ENCODE results near the gene TBCK. TPM values are rescaled to one million over a fixed set of nuclear protein-coding genes. Genes with fewer than 3 reads are reported as not detected.
"Not testable (repeated sequence)": the region's sequence is repeated elsewhere in the genome, so short reads cannot be mapped to it uniquely, and the experiment has no call there.

TBCK gene
- total and polyA plus RNA-seq, 5 donors, result 6.9 to 29.0 (median 21.7) TPM

GRCh38 chr4:106111778-106112469 is 204.1 kb downstream of the TBCK start:
- 99% methylated on average over 2 of the region's 2 CpGs for WGBS
- intact Hi-C loops (cut with DNase I); H3K4me1 ChIP-seq (ENCODE audit: control insufficient read depth, insufficient read depth, low read length); ATAC-seq; DNase-seq; H3K9me3 ChIP-seq (ENCODE audit: control insufficient read depth, low read length); H3K27me3 ChIP-seq (ENCODE audit: control insufficient read depth, insufficient read depth); H3K4me3 ChIP-seq (ENCODE audit: low read length); H3K27ac ChIP-seq (ENCODE audit: low read length): not testable (repeated sequence)

DNA sequence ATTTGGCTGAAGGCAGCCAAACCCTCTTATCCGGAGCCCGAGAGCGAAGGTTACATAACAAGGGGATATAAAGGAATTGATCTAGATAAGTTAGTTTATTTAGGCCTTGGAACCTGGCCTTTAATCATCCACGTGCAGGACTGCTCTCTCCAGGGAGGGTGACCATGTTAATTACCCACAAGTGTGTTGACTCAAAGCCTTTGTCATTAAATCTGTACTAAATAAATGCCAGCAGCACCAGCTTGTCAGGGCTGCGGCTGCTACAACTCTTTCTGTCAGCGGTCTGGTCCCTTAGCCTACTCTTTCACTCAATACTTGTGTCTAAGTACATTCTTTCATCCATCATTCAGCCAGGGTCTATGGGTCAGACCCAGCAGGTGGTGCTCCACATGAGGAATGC is 206.1 kb downstream of the TBCK start:
- H3K4me3 ChIP-seq (ENCODE audit: low read length), result no peak overlapping the region
- intact Hi-C loops (cut with DNase I), result no loop called here
- DNase-seq, result no peak
- no peak for ATAC-seq
- 94% methylated on average over 6 of the region's 6 CpGs for WGBS
- H3K27ac ChIP-seq (ENCODE audit: low read length), result no peak overlapping the region
- no peaks in the 10 kb centered on the region for H3K27me3 ChIP-seq (ENCODE audit: control insufficient read depth, insufficient read depth)
- no peaks in the 10 kb centered on the region for H3K9me3 ChIP-seq (ENCODE audit: control insufficient read depth, low read length)
- no peaks in the 10 kb centered on the region for H3K4me1 ChIP-seq (ENCODE audit: control insufficient read depth, insufficient read depth, low read length)

DNA sequence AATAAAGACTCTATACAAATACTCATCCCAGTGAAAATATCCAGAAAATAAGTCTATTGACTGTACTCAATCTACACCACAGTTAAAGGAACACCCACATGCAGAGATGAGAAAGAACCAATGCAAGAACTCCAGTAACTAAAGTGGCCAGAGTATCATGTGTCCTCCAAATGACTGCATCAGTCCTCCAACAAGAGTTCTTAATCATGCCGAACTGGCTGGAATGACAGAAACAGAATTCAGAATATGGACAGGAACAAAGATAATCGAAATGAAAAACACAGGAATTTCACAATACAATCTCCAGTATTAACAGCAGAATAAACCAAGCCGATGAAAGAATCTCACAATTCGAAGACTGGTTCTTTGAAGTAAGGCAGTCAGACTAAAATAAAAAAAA is 210.3 kb downstream of the TBCK start:
- Histone ChIP-seq H3K4me3 (ENCODE audit: low read length) (no peak overlapping the region), H3K27ac (ENCODE audit: low read length) (no peak overlapping the region), H3K27me3 (ENCODE audit: control insufficient read depth, insufficient read depth) (no peaks in the 10 kb centered on the region), H3K4me1 (ENCODE audit: control insufficient read depth, insufficient read depth, low read length) (no peaks in the 10 kb centered on the region), H3K9me3 (ENCODE audit: control insufficient read depth, low read length) (no peaks in the 10 kb centered on the region)
- ATAC-seq (no peak), DNase-seq (no peak)
- intact Hi-C loops (cut with DNase I), result no loop called here
- 95% methylated on average over 4 of the region's 4 CpGs for WGBS

GRCh38 chr4:106104276-106104675 is 211.7 kb downstream of the TBCK start:
- no peaks in the 10 kb centered on the region for H3K4me1 ChIP-seq (ENCODE audit: control insufficient read depth, insufficient read depth, low read length)
- H3K4me3 ChIP-seq (ENCODE audit: low read length), result no peak overlapping the region
- WGBS, result 93% methylated on average over 1 of the region's 1 CpG
- intact Hi-C loops (cut with DNase I), result no loop called here
- H3K9me3 ChIP-seq (ENCODE audit: control insufficient read depth, low read length), result no peaks in the 10 kb centered on the region
- H3K27ac ChIP-seq (ENCODE audit: low read length), result no peak overlapping the region
- DNase-seq (no peak), ATAC-seq (no peak)
- no peaks in the 10 kb centered on the region for H3K27me3 ChIP-seq (ENCODE audit: control insufficient read depth, insufficient read depth)

GRCh38 chr4:106096454-106096853 is 219.6 kb downstream of the TBCK start:
- no peak for DNase-seq
- no peaks in the 10 kb centered on the region for H3K9me3 ChIP-seq (ENCODE audit: control insufficient read depth, low read length)
- no peak overlapping the region for H3K4me3 ChIP-seq (ENCODE audit: low read length)
- H3K27me3 ChIP-seq (ENCODE audit: control insufficient read depth, insufficient read depth), result no peaks in the 10 kb centered on the region
- no peak overlapping the region for H3K27ac ChIP-seq (ENCODE audit: low read length)
- intact Hi-C loops (cut with DNase I), result no loop called here
- no peaks in the 10 kb centered on the region for H3K4me1 ChIP-seq (ENCODE audit: control insufficient read depth, insufficient read depth, low read length)
- 63% methylated on average over 1 of the region's 1 CpG for WGBS
- no peak for ATAC-seq

GRCh38 chr4:106095408-106095807 is 220.6 kb downstream of the TBCK start:
- DNase-seq (no peak), ATAC-seq (no peak)
- Histone ChIP-seq H3K27me3 (ENCODE audit: control insufficient read depth, insufficient read depth) (no peaks in the 10 kb centered on the region), H3K9me3 (ENCODE audit: control insufficient read depth, low read length) (peaks cover 3% of the 10 kb centered on the region), H3K4me3 (ENCODE audit: low read length) (no peak overlapping the region), H3K27ac (ENCODE audit: low read length) (no peak overlapping the region), H3K4me1 (ENCODE audit: control insufficient read depth, insufficient read depth, low read length) (no peaks in the 10 kb centered on the region)
- WGBS, result 74% methylated on average over 2 of the region's 2 CpGs
- intact Hi-C loops (cut with DNase I), result no loop called here

DNA sequence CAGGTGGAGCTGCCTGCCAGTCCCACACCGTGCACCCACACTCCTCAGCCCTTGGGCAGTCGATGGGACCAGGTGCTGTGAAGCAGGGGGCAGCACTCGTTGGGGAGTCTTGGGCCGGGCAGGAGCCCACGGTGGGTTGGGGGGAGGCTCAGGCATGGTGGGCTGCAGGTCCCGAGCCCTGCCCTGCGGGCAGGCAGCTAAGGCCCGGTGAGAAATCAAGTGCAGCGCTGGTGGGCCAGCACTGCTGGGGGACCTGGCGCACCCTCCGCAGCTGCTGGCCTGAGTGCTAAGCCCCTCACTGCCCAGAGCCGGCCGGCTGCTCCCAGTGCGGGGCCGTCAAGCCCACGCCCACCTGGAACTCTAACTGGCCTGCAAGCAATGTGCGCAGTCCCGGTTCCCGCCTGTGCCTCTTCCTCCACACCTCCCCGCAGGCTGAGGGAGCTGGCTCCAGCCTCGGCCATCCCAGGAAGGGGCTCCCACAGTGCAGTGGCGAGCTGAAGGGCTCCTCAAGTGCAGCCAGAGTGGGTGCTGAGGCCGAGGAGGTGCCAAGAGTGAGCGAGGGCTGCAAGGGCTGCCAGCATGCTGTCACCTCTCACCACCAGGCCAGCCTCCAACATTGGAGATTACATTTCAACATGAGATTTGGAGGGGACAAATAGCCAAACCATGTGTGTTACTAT is 223.5 kb downstream of the TBCK start:
- Histone ChIP-seq H3K9me3 (ENCODE audit: control insufficient read depth, low read length) (peaks cover 6% of the 10 kb centered on the region), H3K27ac (ENCODE audit: low read length) (no peak overlapping the region), H3K27me3 (ENCODE audit: control insufficient read depth, insufficient read depth) (no peaks in the 10 kb centered on the region), H3K4me3 (ENCODE audit: low read length) (no peak overlapping the region), H3K4me1 (ENCODE audit: control insufficient read depth, insufficient read depth, low read length) (no peaks in the 10 kb centered on the region)
- DNase-seq (peak in 1 of 3 donors; percentile 33), ATAC-seq (no peak)
- intact Hi-C loops (cut with DNase I), result no loop called here
- 98% methylated on average over 24 of the region's 24 CpGs for WGBS

DNA sequence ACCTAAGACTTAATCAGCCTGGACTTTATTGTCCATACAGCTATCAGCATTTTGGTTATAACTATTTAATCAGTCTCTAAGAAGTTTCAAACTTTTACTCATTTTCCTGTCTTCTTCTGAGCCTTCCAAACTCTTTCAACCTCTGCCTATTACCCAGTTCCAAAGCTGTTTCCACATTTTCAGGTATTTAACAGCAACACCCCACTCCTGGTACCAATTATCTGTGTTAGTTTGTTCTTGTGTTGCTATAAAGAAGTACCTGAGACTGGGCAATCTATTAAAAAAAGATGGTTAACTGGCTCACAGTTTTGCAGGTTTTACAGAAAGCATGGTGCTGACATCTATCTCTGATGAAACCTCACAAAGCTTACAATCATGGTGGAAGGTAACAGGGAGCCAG is 225.2 kb downstream of the TBCK start:
- Histone ChIP-seq H3K4me1 (ENCODE audit: control insufficient read depth, insufficient read depth, low read length) (no peaks in the 10 kb centered on the region), H3K27ac (ENCODE audit: low read length) (no peak overlapping the region), H3K9me3 (ENCODE audit: control insufficient read depth, low read length) (peaks cover 6% of the 10 kb centered on the region), H3K4me3 (ENCODE audit: low read length) (no peak overlapping the region), H3K27me3 (ENCODE audit: control insufficient read depth, insufficient read depth) (no peaks in the 10 kb centered on the region)
- DNase-seq, result no peak
- ATAC-seq, result no peak
- intact Hi-C loops (cut with DNase I), result no loop called here

GRCh38 chr4:106083065-106083464 is 232.9 kb downstream of the TBCK start:
- no peaks in the 10 kb centered on the region for H3K4me1 ChIP-seq (ENCODE audit: control insufficient read depth, insufficient read depth, low read length)
- ATAC-seq (no peak), DNase-seq (no peak)
- H3K4me3 ChIP-seq (ENCODE audit: low read length), result no peak overlapping the region
- H3K27ac ChIP-seq (ENCODE audit: low read length), result no peak overlapping the region
- no peaks in the 10 kb centered on the region for H3K27me3 ChIP-seq (ENCODE audit: control insufficient read depth, insufficient read depth)
- intact Hi-C loops (cut with DNase I), result no loop called here
- no peaks in the 10 kb centered on the region for H3K9me3 ChIP-seq (ENCODE audit: control insufficient read depth, low read length)
- WGBS, result 97% methylated on average over 8 of the region's 8 CpGs

DNA sequence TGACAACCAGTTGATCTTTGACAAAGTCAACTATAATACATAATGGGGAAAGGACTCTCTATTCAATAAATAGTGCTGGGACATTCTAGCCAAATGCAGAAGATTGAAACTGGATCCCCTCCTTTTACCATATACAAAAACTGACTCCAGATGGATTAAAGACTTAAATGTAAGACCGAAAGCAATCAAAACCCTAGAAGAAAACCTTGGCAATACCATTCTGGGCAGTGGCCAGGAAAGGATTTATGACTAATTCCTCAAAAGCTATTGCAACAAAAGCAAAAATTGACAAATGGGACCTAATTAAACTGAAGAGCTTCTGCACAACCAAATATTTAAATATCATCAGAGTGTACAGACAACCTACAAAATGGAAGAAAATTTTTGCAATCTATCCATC is 235.6 kb downstream of the TBCK start:
- Histone ChIP-seq H3K27ac (ENCODE audit: low read length) (no peak overlapping the region), H3K27me3 (ENCODE audit: control insufficient read depth, insufficient read depth) (no peaks in the 10 kb centered on the region), H3K9me3 (ENCODE audit: control insufficient read depth, low read length) (no peaks in the 10 kb centered on the region), H3K4me1 (ENCODE audit: control insufficient read depth, insufficient read depth, low read length) (no peaks in the 10 kb centered on the region), H3K4me3 (ENCODE audit: low read length) (no peak overlapping the region)
- no peak for DNase-seq
- intact Hi-C loops (cut with DNase I), result no loop called here
- WGBS, result 97% methylated on average over 1 of the region's 1 CpG
- no peak for ATAC-seq

- Histone ChIP-seq H3K4me1 (ENCODE audit: control insufficient read depth, insufficient read depth, low read length) (no peaks in the 10 kb centered on the region), H3K9me3 (ENCODE audit: control insufficient read depth, low read length) (no peaks in the 10 kb centered on the region), H3K27me3 (ENCODE audit: control insufficient read depth, insufficient read depth) (no peaks in the 10 kb centered on the region), H3K4me3 (ENCODE audit: low read length) (no peak overlapping the region), H3K27ac (ENCODE audit: low read length) (no peak overlapping the region)
- DNase-seq (no peak), ATAC-seq (no peak)
- intact Hi-C loops (cut with DNase I), result no loop called here
- 83% methylated on average over 2 of the region's 2 CpGs for WGBS
Measured at GRCh38 chr4:106079616-106080015, 236.4 kb downstream of the TBCK start.
